Stimulated activated CD8-positive, alpha-beta memory T cell treated with anti-CD3 and anti-CD28 coated beads, Interleukin-4, amount 100 ng/mL, for 1 hour (primary cell): ENCODE measurements around the gene PTGES3.
A peak's percentile ranks its signal among the peaks of the same experiment; 100 is the strongest.
"Not testable (repeated sequence)": the region's sequence is repeated elsewhere in the genome, so short reads cannot be mapped to it uniquely, and the experiment has no call there.

Source experiments
- DNase-seq, 2 donors: peaks; one replicate each; pipeline ENCODE4 v3.0.0-alpha.2; 2020; ENCODE audit warnings: low read depth in 2 of 2, low spot score in 1 of 2

The PTGES3 gene

GRCh38 chr12:56709759-56710376, 21.8 kb upstream of the PTGES3 start:
- no peak for DNase-seq

GRCh38 chr12:56704522-56704921, 16.4 kb upstream of the PTGES3 start:
- not testable (repeated sequence) for DNase-seq

GRCh38 chr12:56699020-56699661, 11.1 kb upstream of the PTGES3 start:
- DNase-seq, result no peak

GRCh38 chr12:56695327-56696101, 7.4 kb upstream of the PTGES3 start:
- DNase-seq, result no peak

GRCh38 chr12:56694161-56694560, 6.1 kb upstream of the PTGES3 start:
- DNase-seq, result no peak

- no peak for DNase-seq
Measured at GRCh38 chr12:56688846-56689109, 694 bp upstream of the PTGES3 start.

- DNase-seq, result peak; percentile 9 to 31
Measured at GRCh38 chr12:56687223-56688128, 608 bp downstream of the PTGES3 start.

- no peak for DNase-seq
Measured at GRCh38 chr12:56684745-56685359, 3.2 kb downstream of the PTGES3 start.

GRCh38 chr12:56682323-56682722, 5.8 kb downstream of the PTGES3 start:
- no peak for DNase-seq

- no peak for DNase-seq
Measured at GRCh38 chr12:56679883-56680575, 8.1 kb downstream of the PTGES3 start.

- DNase-seq, result no peak
Measured at GRCh38 chr12:56678852-56679251, 9.2 kb downstream of the PTGES3 start.

GRCh38 chr12:56677680-56678079, 10.4 kb downstream of the PTGES3 start:
- DNase-seq, result no peak

GRCh38 chr12:56676851-56677580, 11.1 kb downstream of the PTGES3 start:
- no peak for DNase-seq

- DNase-seq, result no peak
Measured at GRCh38 chr12:56671608-56672007, 16.5 kb downstream of the PTGES3 start.

- no peak for DNase-seq
Measured at GRCh38 chr12:56670836-56671235, 17.2 kb downstream of the PTGES3 start.

GRCh38 chr12:56668197-56668457, 20.0 kb downstream of the PTGES3 start:
- no peak for DNase-seq

GRCh38 chr12:56661979-56662638, 26.0 kb downstream of the PTGES3 start:
- DNase-seq, result no peak

- no peak for DNase-seq
Measured at GRCh38 chr12:56661560-56661959, 26.5 kb downstream of the PTGES3 start.

- no peak for DNase-seq
Measured at GRCh38 chr12:56658921-56659320, 29.2 kb downstream of the PTGES3 start.
